ENCODE results near the gene CDK10.

CDK10 gene

DNA sequence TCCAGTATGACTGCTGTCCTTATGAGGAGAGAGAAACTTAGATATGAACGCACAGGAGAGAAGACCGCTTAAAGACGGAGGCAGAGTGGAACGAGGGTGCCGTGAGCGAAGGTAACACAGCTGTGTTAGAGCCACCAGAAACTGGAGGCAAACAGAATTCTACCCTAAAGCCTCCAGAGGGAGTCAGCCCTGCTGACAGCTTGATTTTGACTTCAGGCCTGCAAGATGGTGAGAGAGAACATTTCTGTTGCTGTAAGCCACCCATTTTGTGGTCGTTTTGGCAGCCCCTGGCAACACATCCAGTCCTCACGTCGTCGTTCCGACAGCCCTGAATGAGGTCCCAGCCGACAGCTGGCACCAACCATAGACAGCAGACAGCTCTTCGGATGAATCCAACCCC is 17.8 kb downstream of the CDK10 start:
- Histone ChIP-seq H3K27ac (ENCODE audit: low read length) (no peak overlapping the region), H3K4me1 (ENCODE audit: control insufficient read depth, insufficient read depth, low read length) (peaks cover 21% of the 10 kb centered on the region), H3K36me3 (ENCODE audit: control insufficient read depth in 2 of 2, insufficient read depth in 2 of 2, low read length in 2 of 2) (no peaks in the 10 kb centered on the region), H3K9me3 (ENCODE audit: control insufficient read depth in 2 of 2, low read length in 2 of 2) (no peaks in the 10 kb centered on the region), H3K9ac (ENCODE audit: low read length in 2 of 2) (no peak overlapping the region), H3K4me3 (ENCODE audit: low read length in 2 of 2) (no peak overlapping the region), H3K27me3 (ENCODE audit: control insufficient read depth in 1 of 2, insufficient read depth in 2 of 2, low read length in 2 of 2) (peaks cover 7 to 14% of the 10 kb centered on the region in 2 donors)

DNA sequence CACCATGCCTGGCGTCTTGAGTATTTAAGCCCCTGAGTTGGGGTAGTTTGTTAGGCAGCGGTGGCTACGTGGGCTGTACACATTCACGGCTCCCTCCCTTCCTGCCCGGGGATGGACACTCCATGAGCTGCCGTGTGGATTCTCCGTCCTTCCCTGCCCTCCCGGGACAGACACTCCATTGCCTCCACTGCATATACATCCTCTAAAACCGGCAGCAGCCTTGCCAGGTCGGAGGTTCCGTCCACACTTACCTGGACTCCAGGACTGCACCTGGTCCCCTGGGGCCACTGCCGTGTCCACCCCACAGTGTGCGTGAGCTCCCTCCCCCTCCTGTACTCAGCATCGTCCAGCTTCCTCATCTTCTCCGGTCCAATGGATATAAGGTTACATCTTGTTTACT is 18.5 kb downstream of the CDK10 start:
- Histone ChIP-seq H3K36me3 (ENCODE audit: control insufficient read depth in 2 of 2, insufficient read depth in 2 of 2, low read length in 2 of 2) (no peaks in the 10 kb centered on the region), H3K4me3 (ENCODE audit: low read length in 2 of 2) (no peak overlapping the region), H3K27me3 (ENCODE audit: control insufficient read depth in 1 of 2, insufficient read depth in 2 of 2, low read length in 2 of 2) (peaks cover 7 to 14% of the 10 kb centered on the region in 2 donors), H3K9me3 (ENCODE audit: control insufficient read depth in 2 of 2, low read length in 2 of 2) (no peaks in the 10 kb centered on the region), H3K4me1 (ENCODE audit: control insufficient read depth, insufficient read depth, low read length) (peaks cover 21% of the 10 kb centered on the region), H3K9ac (ENCODE audit: low read length in 2 of 2) (no peak overlapping the region), H3K27ac (ENCODE audit: low read length) (no peak overlapping the region)

DNA sequence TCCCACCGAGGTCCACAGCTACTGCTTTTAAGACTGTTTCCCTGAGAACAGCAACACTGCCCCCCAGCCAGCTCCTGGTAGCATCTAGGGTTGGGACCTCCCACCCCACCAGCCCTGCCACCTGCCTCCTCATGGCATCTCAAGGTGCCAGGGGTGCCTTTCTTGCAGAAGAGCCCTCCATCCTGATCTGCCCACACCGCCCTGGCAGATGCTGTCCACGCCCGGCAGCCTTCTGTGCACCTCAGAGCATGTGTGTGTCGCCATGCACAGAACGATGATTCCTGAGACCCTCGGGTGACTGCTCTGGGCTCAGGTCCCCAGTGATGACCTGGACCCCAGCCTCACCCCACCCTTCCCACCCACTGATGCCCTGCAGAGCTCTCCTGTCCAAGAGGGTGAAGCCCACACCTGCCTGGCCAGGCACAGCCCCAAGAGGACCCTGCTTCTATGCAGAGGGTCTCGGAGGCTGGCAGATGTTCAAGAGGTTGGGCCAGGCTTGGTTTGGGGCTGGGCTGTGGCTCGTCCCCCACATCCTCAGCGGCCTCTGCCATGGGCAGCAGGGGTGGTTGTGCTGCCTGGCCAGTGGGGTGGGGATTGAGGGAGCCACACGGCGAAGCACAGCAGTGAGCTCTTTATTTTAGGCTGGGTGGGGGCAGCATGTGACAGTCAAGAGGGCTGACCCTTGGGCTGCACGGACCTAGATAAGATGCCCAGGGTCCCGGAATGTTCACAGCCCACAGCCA is 20.2 kb downstream of the CDK10 start:
- H3K4me1 ChIP-seq (ENCODE audit: control insufficient read depth, insufficient read depth, low read length) = peaks cover 6% of the 10 kb centered on the region
- no peak overlapping the region for H3K9ac ChIP-seq (ENCODE audit: low read length in 2 of 2)
- H3K4me3 ChIP-seq (ENCODE audit: low read length in 2 of 2) = no peak overlapping the region
- no peaks in the 10 kb centered on the region for H3K36me3 ChIP-seq (ENCODE audit: control insufficient read depth in 2 of 2, insufficient read depth in 2 of 2, low read length in 2 of 2)
- peaks cover 7 to 13% of the 10 kb centered on the region in 2 donors for H3K27me3 ChIP-seq (ENCODE audit: control insufficient read depth in 1 of 2, insufficient read depth in 2 of 2, low read length in 2 of 2)
- no peaks in the 10 kb centered on the region for H3K9me3 ChIP-seq (ENCODE audit: control insufficient read depth in 2 of 2, low read length in 2 of 2)
- no peak overlapping the region for H3K27ac ChIP-seq (ENCODE audit: low read length)

DNA sequence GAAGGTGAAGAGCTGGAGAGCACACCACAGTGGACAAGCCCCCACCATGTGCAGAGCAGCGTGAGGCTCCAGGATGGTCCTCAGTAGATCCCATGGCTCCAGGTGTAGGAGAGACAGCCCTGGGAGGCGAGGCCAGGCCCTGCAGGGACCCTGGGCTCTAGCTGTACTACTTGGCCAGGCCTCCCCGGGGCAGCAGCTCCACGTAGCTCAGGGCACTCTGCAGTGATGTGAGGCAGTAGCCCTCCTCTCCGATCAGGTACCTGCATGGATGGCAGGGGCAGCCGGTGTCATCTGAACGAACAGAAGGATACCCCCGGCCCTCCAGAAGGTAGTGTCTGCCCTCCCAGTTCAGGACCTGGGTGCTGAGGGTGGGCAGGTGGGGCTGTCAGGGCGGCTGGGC is 21.2 kb downstream of the CDK10 start:
- no peaks in the 10 kb centered on the region for H3K36me3 ChIP-seq (ENCODE audit: control insufficient read depth in 2 of 2, insufficient read depth in 2 of 2, low read length in 2 of 2)
- H3K9ac ChIP-seq (ENCODE audit: low read length in 2 of 2) = no peak overlapping the region
- H3K4me1 ChIP-seq (ENCODE audit: control insufficient read depth, insufficient read depth, low read length) = peaks cover 5% of the 10 kb centered on the region
- H3K27ac ChIP-seq (ENCODE audit: low read length) = no peak overlapping the region
- H3K4me3 ChIP-seq (ENCODE audit: low read length in 2 of 2) = no peak overlapping the region
- H3K9me3 ChIP-seq (ENCODE audit: control insufficient read depth in 2 of 2, low read length in 2 of 2) = no peaks in the 10 kb centered on the region
- peaks cover 7 to 13% of the 10 kb centered on the region in 2 donors for H3K27me3 ChIP-seq (ENCODE audit: control insufficient read depth in 1 of 2, insufficient read depth in 2 of 2, low read length in 2 of 2)

DNA sequence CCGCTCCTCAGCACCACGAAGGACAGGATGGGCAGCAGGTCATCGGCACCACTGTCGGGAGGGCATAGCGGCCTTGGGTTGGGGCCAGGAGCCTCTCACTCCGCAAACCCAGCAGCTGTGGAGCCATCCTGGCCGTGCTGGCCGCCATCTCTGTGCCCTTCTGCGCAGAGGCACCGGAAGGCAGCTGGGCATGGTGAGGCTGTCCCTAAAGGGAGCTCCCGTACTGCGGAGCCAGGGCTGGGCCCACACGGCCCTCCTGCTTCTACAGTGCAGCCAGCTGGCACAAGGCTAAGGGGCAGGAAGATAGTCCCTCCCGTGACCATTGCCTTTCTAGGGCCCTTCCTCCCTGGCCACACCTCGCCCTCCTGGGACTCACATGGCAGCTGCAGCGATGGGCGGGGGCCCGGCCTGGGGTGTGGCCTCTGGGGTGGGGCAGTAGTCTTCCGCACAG is 22.0 kb downstream of the CDK10 start:
- peaks cover 5% of the 10 kb centered on the region for H3K4me1 ChIP-seq (ENCODE audit: control insufficient read depth, insufficient read depth, low read length)
- no peak overlapping the region for H3K4me3 ChIP-seq (ENCODE audit: low read length in 2 of 2)
- H3K27ac ChIP-seq (ENCODE audit: low read length) = no peak overlapping the region
- peaks cover under 1 to 13% of the 10 kb centered on the region in 2 donors for H3K27me3 ChIP-seq (ENCODE audit: control insufficient read depth in 1 of 2, insufficient read depth in 2 of 2, low read length in 2 of 2)
- H3K9ac ChIP-seq (ENCODE audit: low read length in 2 of 2) = no peak overlapping the region
- no peaks in the 10 kb centered on the region for H3K9me3 ChIP-seq (ENCODE audit: control insufficient read depth in 2 of 2, low read length in 2 of 2)
- H3K36me3 ChIP-seq (ENCODE audit: control insufficient read depth in 2 of 2, insufficient read depth in 2 of 2, low read length in 2 of 2) = no peaks in the 10 kb centered on the region

DNA sequence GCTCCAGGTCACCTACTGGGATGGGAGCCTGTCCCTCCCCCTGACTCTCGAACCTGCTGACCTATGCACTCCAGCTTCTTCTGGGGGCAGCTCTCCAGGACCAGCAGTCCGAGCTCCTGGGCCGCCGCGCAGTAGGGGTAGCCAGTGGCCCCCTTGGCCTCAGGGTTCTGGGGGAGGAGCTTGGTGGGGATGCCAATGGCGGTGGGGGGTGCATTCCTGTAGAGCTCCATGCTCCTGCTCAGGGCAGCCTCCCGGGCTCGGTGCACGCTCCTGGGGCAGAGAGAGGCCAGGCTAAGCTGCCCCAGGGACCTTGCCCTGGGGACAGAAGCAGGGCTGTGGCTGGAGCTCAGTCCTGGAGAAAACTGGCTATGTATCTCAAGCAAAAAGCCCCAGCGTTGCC is 22.7 kb downstream of the CDK10 start:
- Histone ChIP-seq H3K27me3 (ENCODE audit: control insufficient read depth in 1 of 2, insufficient read depth in 2 of 2, low read length in 2 of 2) (peaks cover 0 to 12% of the 10 kb centered on the region in 2 donors), H3K9ac (ENCODE audit: low read length in 2 of 2) (no peak overlapping the region), H3K4me1 (ENCODE audit: control insufficient read depth, insufficient read depth, low read length) (peaks cover 5% of the 10 kb centered on the region), H3K27ac (ENCODE audit: low read length) (no peak overlapping the region), H3K9me3 (ENCODE audit: control insufficient read depth in 2 of 2, low read length in 2 of 2) (no peaks in the 10 kb centered on the region), H3K4me3 (ENCODE audit: low read length in 2 of 2) (no peak overlapping the region), H3K36me3 (ENCODE audit: control insufficient read depth in 2 of 2, insufficient read depth in 2 of 2, low read length in 2 of 2) (no peaks in the 10 kb centered on the region)

DNA sequence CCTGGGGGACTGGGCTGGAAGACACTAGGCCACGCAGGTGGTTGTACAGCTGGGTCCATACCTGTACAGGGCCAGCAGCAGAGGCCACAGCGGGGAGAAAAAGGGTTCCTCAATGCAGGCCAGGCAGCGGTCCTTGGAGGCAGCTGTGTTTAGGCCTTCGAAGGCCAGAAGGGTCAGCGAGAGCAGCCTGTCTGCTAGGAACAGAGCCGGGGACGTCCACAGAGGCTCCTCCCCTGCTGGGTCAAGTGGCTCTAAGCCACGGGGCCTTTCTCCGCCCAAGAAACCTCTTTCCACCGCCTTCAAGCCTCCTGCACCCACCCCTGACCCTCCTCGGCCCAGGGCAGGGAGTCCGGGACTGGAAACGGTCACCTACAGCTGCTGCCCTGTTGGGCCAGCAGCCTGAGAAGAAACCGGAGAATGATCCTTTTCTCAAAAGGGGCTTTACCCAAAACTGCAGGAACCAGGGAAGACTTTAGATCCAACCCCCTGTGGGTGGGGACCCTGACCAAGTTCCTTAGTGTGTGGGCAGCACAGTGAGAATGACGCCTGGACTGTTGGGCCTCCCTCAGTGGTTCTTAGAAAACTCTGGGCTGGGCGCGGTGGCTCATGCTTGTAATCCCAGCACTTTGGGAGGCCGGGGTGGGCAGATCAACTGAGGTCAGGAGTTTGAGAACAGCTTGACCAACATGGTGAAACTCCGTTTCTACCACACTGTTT is 23.4 kb downstream of the CDK10 start:
- Histone ChIP-seq H3K27ac (ENCODE audit: low read length) (no peak overlapping the region), H3K9me3 (ENCODE audit: control insufficient read depth in 2 of 2, low read length in 2 of 2) (no peaks in the 10 kb centered on the region), H3K4me3 (ENCODE audit: low read length in 2 of 2) (no peak overlapping the region), H3K4me1 (ENCODE audit: control insufficient read depth, insufficient read depth, low read length) (peaks cover 5% of the 10 kb centered on the region), H3K9ac (ENCODE audit: low read length in 2 of 2) (no peak overlapping the region), H3K27me3 (ENCODE audit: control insufficient read depth in 1 of 2, insufficient read depth in 2 of 2, low read length in 2 of 2) (peaks cover 0 to 9% of the 10 kb centered on the region in 2 donors), H3K36me3 (ENCODE audit: control insufficient read depth in 2 of 2, insufficient read depth in 2 of 2, low read length in 2 of 2) (no peaks in the 10 kb centered on the region)

DNA sequence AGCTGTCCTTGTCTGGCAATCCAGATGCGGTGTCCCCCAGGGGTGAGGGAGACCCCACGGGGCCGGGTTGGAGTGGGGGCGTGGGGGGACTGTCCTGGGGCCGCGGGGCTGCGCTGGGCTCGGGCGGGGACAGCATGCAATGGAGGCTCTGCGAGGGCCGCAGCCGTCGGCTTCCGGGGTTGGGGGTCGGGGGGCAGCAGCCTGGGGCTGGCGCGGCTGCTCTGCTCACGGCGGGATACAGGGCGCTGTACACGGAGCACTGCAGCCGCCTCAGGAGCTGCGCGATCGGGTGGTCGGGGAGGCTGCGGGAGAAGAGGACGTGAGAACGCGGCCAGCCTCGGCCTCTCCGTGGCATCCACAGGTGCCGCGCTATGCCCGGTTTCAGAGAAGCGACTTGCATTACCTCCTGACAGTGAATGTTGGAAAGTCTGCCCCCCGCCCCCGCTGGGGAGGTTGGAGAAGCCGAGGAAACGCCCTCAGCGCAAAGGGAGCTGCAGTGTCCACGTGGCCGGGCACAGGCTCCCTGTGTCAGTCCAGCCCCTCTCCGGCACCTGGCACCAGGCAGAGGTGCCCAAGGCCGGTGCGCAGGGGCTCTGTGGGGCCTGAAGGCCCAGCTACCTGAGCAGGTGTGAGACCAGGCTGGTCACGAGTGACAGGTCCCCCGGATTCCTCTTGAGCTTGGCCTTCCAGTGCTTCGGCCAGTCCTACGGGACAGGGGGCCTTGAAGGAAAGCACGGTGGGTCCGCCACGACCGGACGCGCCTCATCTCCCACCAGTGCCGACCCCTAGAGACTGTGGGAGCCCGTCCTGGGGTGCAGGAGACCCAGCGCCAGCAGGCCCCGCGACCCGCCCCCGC is 24.4 kb downstream of the CDK10 start:
- H3K9me3 ChIP-seq (ENCODE audit: control insufficient read depth in 2 of 2, low read length in 2 of 2) = no peaks in the 10 kb centered on the region
- H3K27me3 ChIP-seq (ENCODE audit: control insufficient read depth in 1 of 2, insufficient read depth in 2 of 2, low read length in 2 of 2) = peaks cover 0 to 7% of the 10 kb centered on the region in 2 donors
- no peak overlapping the region for H3K27ac ChIP-seq (ENCODE audit: low read length)
- H3K4me3 ChIP-seq (ENCODE audit: low read length in 2 of 2) = no peak overlapping the region
- peaks cover 3% of the 10 kb centered on the region for H3K4me1 ChIP-seq (ENCODE audit: control insufficient read depth, insufficient read depth, low read length)
- no peaks in the 10 kb centered on the region for H3K36me3 ChIP-seq (ENCODE audit: control insufficient read depth in 2 of 2, insufficient read depth in 2 of 2, low read length in 2 of 2)
- H3K9ac ChIP-seq (ENCODE audit: low read length in 2 of 2) = no peak overlapping the region

DNA sequence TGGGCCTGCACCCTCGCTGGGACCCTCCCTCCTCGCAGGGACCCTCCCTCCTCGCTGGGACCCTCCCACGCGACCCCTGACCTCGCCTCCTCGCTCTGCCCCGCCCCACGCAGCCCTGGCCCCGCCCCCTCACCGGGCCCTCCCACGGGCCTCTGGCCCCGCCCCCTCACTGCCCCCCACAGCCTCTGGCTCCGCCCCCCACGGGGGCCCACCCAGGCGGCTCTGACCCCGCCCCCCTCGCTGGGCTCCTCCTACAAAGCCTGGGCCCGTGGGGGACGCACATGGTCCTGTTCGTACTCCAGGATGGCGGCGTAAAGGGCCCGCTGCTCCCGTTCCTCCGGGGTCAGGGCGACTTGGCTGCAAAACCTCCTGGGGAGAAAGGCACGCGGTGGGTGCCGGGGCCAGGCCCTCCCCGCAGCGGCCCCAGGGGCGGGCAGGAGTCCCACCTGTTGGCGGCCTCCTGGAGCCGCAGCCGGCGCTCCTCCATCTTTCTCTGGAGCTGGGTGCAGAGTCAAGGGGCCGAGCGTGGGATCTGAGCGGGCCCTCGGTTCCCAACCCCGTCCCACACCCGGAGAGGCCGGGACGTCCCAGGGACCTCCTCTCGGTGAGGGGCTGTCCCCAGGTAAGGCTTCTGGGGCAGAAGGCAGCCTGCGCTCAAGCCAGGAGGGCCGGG is 25.2 kb downstream of the CDK10 start:
- Histone ChIP-seq H3K9me3 (ENCODE audit: control insufficient read depth in 2 of 2, low read length in 2 of 2) (no peaks in the 10 kb centered on the region), H3K4me3 (ENCODE audit: low read length in 2 of 2) (peak overlapping the region in 1 of 2 donors; percentile 15), H3K36me3 (ENCODE audit: control insufficient read depth in 2 of 2, insufficient read depth in 2 of 2, low read length in 2 of 2) (no peaks in the 10 kb centered on the region), H3K27me3 (ENCODE audit: control insufficient read depth in 1 of 2, insufficient read depth in 2 of 2, low read length in 2 of 2) (peaks cover 0 to 7% of the 10 kb centered on the region in 2 donors), H3K4me1 (ENCODE audit: control insufficient read depth, insufficient read depth, low read length) (peaks cover 3% of the 10 kb centered on the region), H3K27ac (ENCODE audit: low read length) (no peak overlapping the region), H3K9ac (ENCODE audit: low read length in 2 of 2) (no peak overlapping the region)

DNA sequence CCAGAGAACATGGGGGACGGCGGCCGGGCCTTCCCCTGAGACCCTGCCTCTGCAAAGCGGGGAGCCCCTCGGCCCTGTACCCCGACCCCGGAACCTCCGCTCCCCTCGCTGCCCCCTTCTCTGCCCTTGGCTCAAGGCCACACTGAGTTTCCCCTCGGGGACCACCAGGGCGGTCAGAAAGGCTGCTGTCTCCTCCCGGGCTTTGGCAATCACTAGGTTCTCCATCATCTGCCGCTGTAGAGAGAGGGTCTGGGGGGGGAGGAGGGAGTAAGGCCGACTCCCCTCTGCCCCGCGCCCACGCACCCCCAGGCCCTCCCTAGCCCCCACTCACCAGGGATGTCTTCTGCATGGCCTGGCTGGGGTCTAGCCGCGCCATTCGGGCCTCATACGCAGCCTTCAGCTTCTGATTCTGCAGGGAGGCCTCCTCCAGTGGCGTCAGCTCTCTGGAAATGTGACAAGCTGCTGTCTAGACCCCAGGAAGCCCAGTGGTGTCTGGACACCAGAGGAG is 25.8 kb downstream of the CDK10 start:
- H3K36me3 ChIP-seq (ENCODE audit: control insufficient read depth in 2 of 2, insufficient read depth in 2 of 2, low read length in 2 of 2) = no peaks in the 10 kb centered on the region
- no peak overlapping the region for H3K27ac ChIP-seq (ENCODE audit: low read length)
- peaks cover 0 to 7% of the 10 kb centered on the region in 2 donors for H3K27me3 ChIP-seq (ENCODE audit: control insufficient read depth in 1 of 2, insufficient read depth in 2 of 2, low read length in 2 of 2)
- no peaks in the 10 kb centered on the region for H3K9me3 ChIP-seq (ENCODE audit: control insufficient read depth in 2 of 2, low read length in 2 of 2)
- H3K9ac ChIP-seq (ENCODE audit: low read length in 2 of 2) = no peak overlapping the region
- H3K4me1 ChIP-seq (ENCODE audit: control insufficient read depth, insufficient read depth, low read length) = peaks cover 3% of the 10 kb centered on the region
- H3K4me3 ChIP-seq (ENCODE audit: low read length in 2 of 2) = no peak overlapping the region

Data from stomach smooth muscle (tissue), 2 donors.